WERI-Rb-1 (cell line): ENCODE measurements around the gene NEK6.

ENCODE experiments used
- DNase-seq: peaks from one replicate; pipeline ENCODE4 v3.0.0-alpha.2; 2020
- H3K27ac ChIP-seq: fragments of 250-450 bp; sonication (Bioruptor Pico); 2 replicates; pipeline ENCODE4 v1.5.1; 2020; ENCODE audit warnings: mild to moderate bottlenecking, moderate library complexity
- H3K27me3 ChIP-seq: fragments of 250-450 bp; sonication (Bioruptor Pico); 2 replicates; pipeline ENCODE4 v1.5.1; 2021; ENCODE audit warnings: mild to moderate bottlenecking, low read depth, moderate library complexity; ENCODE audit not compliant: insufficient read depth, severe bottlenecking
- H3K36me3 ChIP-seq: fragments of 250-450 bp; sonication (Bioruptor Pico); 2 replicates; pipeline ENCODE4 v1.5.1; 2020; ENCODE audit warnings: mild to moderate bottlenecking, moderate library complexity
- H3K4me3 ChIP-seq: 2 replicates; pipeline ENCODE4 v1.5.1; 2011; ENCODE audit warnings: low read depth, mild to moderate bottlenecking, control low read depth, low read length
- H3K9me3 ChIP-seq: fragments of 250-450 bp; sonication (Bioruptor Pico); 2 replicates; pipeline ENCODE4 v1.5.1; 2021; ENCODE audit warnings: mild to moderate bottlenecking, moderate library complexity; ENCODE audit not compliant: severe bottlenecking
- CTCF ChIP-seq: IDR thresholded peaks from 2 replicates; pipeline ENCODE4 v1.5.1; 2011; ENCODE audit warnings: low read depth, mild to moderate bottlenecking, control low read depth, inconsistent platforms, low read length

NEK6 gene

GRCh38 chr9:124376329-124376728, 118.6 kb downstream of the NEK6 start:
- TF ChIP-seq CTCF = no peak
- H3K9me3 ChIP-seq = peaks cover 6% of the 10 kb centered on the region
- no peaks in the 10 kb centered on the region for H3K27me3 ChIP-seq
- peaks cover 38% of the 10 kb centered on the region for H3K36me3 ChIP-seq
- H3K4me3 ChIP-seq = no peak overlapping the region
- H3K27ac ChIP-seq = no peak overlapping the region
- no peak for DNase-seq

- Histone ChIP-seq H3K9me3 (peaks cover 6% of the 10 kb centered on the region), H3K4me3 (no peak overlapping the region), H3K27me3 (no peaks in the 10 kb centered on the region), H3K27ac (no peak overlapping the region), H3K36me3 (peaks cover 50% of the 10 kb centered on the region)
- no peak for DNase-seq
- no peak for TF ChIP-seq CTCF
Observed at GRCh38 chr9:124377551-124378406, 120.0 kb downstream of the NEK6 start.

- TF ChIP-seq CTCF = no peak
- no peak for DNase-seq
- Histone ChIP-seq H3K27ac (no peak overlapping the region), H3K9me3 (no peaks in the 10 kb centered on the region), H3K4me3 (no peak overlapping the region), H3K36me3 (peaks cover 54% of the 10 kb centered on the region), H3K27me3 (no peaks in the 10 kb centered on the region)
Observed at GRCh38 chr9:124381170-124381945, 123.6 kb downstream of the NEK6 start.

GRCh38 chr9:124384210-124384609, 126.5 kb downstream of the NEK6 start:
- Histone ChIP-seq H3K36me3 (peaks cover 50% of the 10 kb centered on the region), H3K27me3 (no peaks in the 10 kb centered on the region), H3K4me3 (no peak overlapping the region), H3K9me3 (no peaks in the 10 kb centered on the region), H3K27ac (no peak overlapping the region)
- TF ChIP-seq CTCF = no peak
- DNase-seq = no peak

- Histone ChIP-seq H3K4me3 (no peak overlapping the region), H3K27me3 (no peaks in the 10 kb centered on the region), H3K27ac (no peak overlapping the region), H3K36me3 (peaks cover 46% of the 10 kb centered on the region), H3K9me3 (no peaks in the 10 kb centered on the region)
- no peak for TF ChIP-seq CTCF
- no peak for DNase-seq
Observed at GRCh38 chr9:124384846-124385245, 127.1 kb downstream of the NEK6 start.
